ENCODE results near the gene ZNF814.

DNA sequence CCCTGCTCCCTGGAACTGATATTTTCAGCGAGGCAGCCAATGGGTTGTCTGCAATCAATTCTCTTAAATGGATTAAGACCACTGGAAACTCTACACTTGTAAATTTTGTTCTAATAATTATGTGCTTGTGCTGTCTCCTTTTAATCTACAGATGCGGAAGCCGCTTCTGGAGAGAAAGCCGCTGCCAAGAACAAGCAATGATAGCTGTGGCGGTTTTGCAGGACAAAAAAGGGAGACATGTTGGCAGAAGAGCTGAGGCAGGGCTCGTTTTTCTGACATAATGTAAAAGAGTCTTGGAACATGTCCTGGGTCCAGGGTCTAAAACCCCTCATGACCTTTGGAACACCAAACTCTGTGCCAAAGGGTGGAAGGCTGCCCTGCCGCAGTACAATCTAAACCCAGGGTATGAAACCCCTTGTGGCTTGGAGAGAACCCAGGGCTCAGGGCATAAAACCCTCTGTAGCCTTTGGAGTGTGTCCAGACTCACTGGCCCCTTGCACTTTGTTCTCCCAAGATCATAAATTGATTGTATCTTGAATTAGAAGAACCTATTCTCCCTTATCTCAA, 14.9 kb upstream of the ZNF814 start:
- TF ChIP-seq, protein P1, sequence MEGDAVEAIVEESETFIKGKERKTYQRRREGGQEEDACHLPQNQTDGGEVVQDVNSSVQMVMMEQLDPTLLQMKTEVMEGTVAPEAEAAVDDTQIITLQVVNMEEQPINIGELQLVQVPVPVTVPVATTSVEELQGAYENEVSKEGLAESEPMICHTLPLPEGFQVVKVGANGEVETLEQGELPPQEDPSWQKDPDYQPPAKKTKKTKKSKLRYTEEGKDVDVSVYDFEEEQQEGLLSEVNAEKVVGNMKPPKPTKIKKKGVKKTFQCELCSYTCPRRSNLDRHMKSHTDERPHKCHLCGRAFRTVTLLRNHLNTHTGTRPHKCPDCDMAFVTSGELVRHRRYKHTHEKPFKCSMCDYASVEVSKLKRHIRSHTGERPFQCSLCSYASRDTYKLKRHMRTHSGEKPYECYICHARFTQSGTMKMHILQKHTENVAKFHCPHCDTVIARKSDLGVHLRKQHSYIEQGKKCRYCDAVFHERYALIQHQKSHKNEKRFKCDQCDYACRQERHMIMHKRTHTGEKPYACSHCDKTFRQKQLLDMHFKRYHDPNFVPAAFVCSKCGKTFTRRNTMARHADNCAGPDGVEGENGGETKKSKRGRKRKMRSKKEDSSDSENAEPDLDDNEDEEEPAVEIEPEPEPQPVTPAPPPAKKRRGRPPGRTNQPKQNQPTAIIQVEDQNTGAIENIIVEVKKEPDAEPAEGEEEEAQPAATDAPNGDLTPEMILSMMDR (IDR thresholded peaks at IDR 0.05), result no peak
- no peak for TF ChIP-seq EZH2 (IDR thresholded peaks at IDR 0.05)

Measured in neural progenitor cell (in vitro differentiated cells).